Measurements from ENCODE around the gene CELA2B. TPM values are rescaled to one million over a fixed set of nuclear protein-coding genes. Genes with fewer than 3 reads are reported as not detected.

CELA2B gene
- polyA plus RNA-seq, 3 donors: not detected

- Mint-ChIP-seq H3K27ac (no peak overlapping the region), H3K4me1 (no peaks in the 10 kb centered on the region), H3K27me3 (ENCODE audit: low read depth in 3 of 3) (peaks cover 2 to 24% (median 14%) of the 10 kb centered on the region in 3 donors), H3K36me3 (no peaks in the 10 kb centered on the region), H3K4me3 (no peak overlapping the region), H3K9me3 (no peaks in the 10 kb centered on the region)
- no peak overlapping the region for H3K27ac ChIP-seq (ENCODE audit: low read depth in 1 of 2, low read length in 2 of 2)
- H3K27me3 ChIP-seq (ENCODE audit: control insufficient read depth in 2 of 2, insufficient read depth in 2 of 2, low read length in 2 of 2): peaks cover 0 to 13% of the 10 kb centered on the region in 2 donors
- no peak for DNase-seq
- no peaks in the 10 kb centered on the region for H4K20me1 ChIP-seq (ENCODE audit: insufficient read depth, low read length)
- no peak overlapping the region for H3K4me3 ChIP-seq (replicated peaks in 1 of 3; ENCODE audit: low read depth in 2 of 3, low read length in 3 of 3)
- H3K9me3 ChIP-seq (replicated peaks in 1 of 2; ENCODE audit: control insufficient read depth in 1 of 2, insufficient read depth in 1 of 2, low read length in 2 of 2): no peaks in the 10 kb centered on the region
- no peaks in the 10 kb centered on the region for H3K79me2 ChIP-seq (ENCODE audit: insufficient read depth, low read length)
- no peak overlapping the region for H2AFZ ChIP-seq (ENCODE audit: insufficient read depth, low read depth, low read length, poor library complexity, severe bottlenecking)
- H3K4me1 ChIP-seq (ENCODE audit: control insufficient read depth in 1 of 2, insufficient read depth in 2 of 2, low read length in 2 of 2): no peaks in the 10 kb centered on the region
- no peak overlapping the region for H3K4me2 ChIP-seq (replicated peaks; ENCODE audit: extremely low read depth, low read length, poor library complexity, severe bottlenecking)
- TF ChIP-seq CTCF (IDR thresholded peaks at IDR 0.05): no peak
- 91% methylated on average over 4 of the region's 5 CpGs for WGBS (ENCODE audit: insufficient coverage)
- no peaks in the 10 kb centered on the region for H3K36me3 ChIP-seq (replicated peaks in 1 of 2; ENCODE audit: control insufficient read depth in 1 of 2, insufficient read depth in 2 of 2, low read length in 2 of 2)
- intact Hi-C loops (cut with micrococcal nuclease): no loop called here
- H3K9ac ChIP-seq (ENCODE audit: insufficient read depth, low read length, poor library complexity, severe bottlenecking): no peak overlapping the region
Observed at GRCh38 chr1:15442759-15443158, 33.1 kb upstream of the CELA2B start.

GRCh38 chr1:15443281-15443680 is 32.6 kb upstream of the CELA2B start:
- no peaks in the 10 kb centered on the region for H3K4me1 Mint-ChIP-seq

More at GRCh38 chr1:15443281-15443680, 32.6 kb upstream of the CELA2B start:
- 98% methylated on average over 4 of the region's 5 CpGs for WGBS (ENCODE audit: insufficient coverage)
- no peaks in the 10 kb centered on the region for H3K9me3 ChIP-seq (replicated peaks in 1 of 2; ENCODE audit: control insufficient read depth in 1 of 2, insufficient read depth in 1 of 2, low read length in 2 of 2)
- H3K36me3 ChIP-seq (replicated peaks in 1 of 2; ENCODE audit: control insufficient read depth in 1 of 2, insufficient read depth in 2 of 2, low read length in 2 of 2): no peaks in the 10 kb centered on the region
- intact Hi-C loops (cut with micrococcal nuclease): no loop called here
- no peak for TF ChIP-seq CTCF (IDR thresholded peaks at IDR 0.05)
- no peak for DNase-seq
- H3K9me3 Mint-ChIP-seq: no peaks in the 10 kb centered on the region
- no peak overlapping the region for H3K4me3 ChIP-seq (replicated peaks in 1 of 3; ENCODE audit: low read depth in 2 of 3, low read length in 3 of 3)
- H4K20me1 ChIP-seq (ENCODE audit: insufficient read depth, low read length): no peaks in the 10 kb centered on the region
- no peaks in the 10 kb centered on the region for H3K79me2 ChIP-seq (ENCODE audit: insufficient read depth, low read length)
- peaks cover 2 to 24% (median 15%) of the 10 kb centered on the region in 3 donors for H3K27me3 Mint-ChIP-seq (ENCODE audit: low read depth in 3 of 3)
- no peak overlapping the region for H3K4me2 ChIP-seq (replicated peaks; ENCODE audit: extremely low read depth, low read length, poor library complexity, severe bottlenecking)
- H3K27me3 ChIP-seq (ENCODE audit: control insufficient read depth in 2 of 2, insufficient read depth in 2 of 2, low read length in 2 of 2): peaks cover 0 to 13% of the 10 kb centered on the region in 2 donors
- no peaks in the 10 kb centered on the region for H3K4me1 ChIP-seq (ENCODE audit: control insufficient read depth in 1 of 2, insufficient read depth in 2 of 2, low read length in 2 of 2)
- H3K9ac ChIP-seq (ENCODE audit: insufficient read depth, low read length, poor library complexity, severe bottlenecking): no peak overlapping the region
- H2AFZ ChIP-seq (ENCODE audit: insufficient read depth, low read depth, low read length, poor library complexity, severe bottlenecking): no peak overlapping the region
- no peak overlapping the region for H3K4me3 Mint-ChIP-seq
- H3K36me3 Mint-ChIP-seq: no peaks in the 10 kb centered on the region
- no peak overlapping the region for H3K27ac Mint-ChIP-seq
- no peak overlapping the region for H3K27ac ChIP-seq (ENCODE audit: low read depth in 1 of 2, low read length in 2 of 2)
